ENCODE data around the gene SLC6A18. TPM values are rescaled to one million over a fixed set of nuclear protein-coding genes. Genes with fewer than 3 reads are reported as not detected.
"Not testable (repeated sequence)": the region's sequence is repeated elsewhere in the genome, so short reads cannot be mapped to it uniquely, and the experiment has no call there.

The SLC6A18 gene
- total RNA-seq, 2 donors from 2014 or later: not detected

GRCh38 chr5:1220351-1220750, 4.8 kb upstream of the SLC6A18 start:
- DNase-seq (ENCODE audit: low spot score) (no peak), ATAC-seq (no peak)
- no peaks in the 10 kb centered on the region for H3K9me3 Mint-ChIP-seq
- H3K27me3 Mint-ChIP-seq: peaks cover 0 to 2% of the 10 kb centered on the region in 2 donors
- no peaks in the 10 kb centered on the region for H3K4me1 Mint-ChIP-seq (ENCODE audit: low read depth in 2 of 2)
- no peak overlapping the region for H3K27ac Mint-ChIP-seq
- no peaks in the 10 kb centered on the region for H3K36me3 Mint-ChIP-seq
- H3K4me3 Mint-ChIP-seq: no peak overlapping the region

GRCh38 chr5:1220831-1221230, 4.3 kb upstream of the SLC6A18 start:
- ATAC-seq (no peak), DNase-seq (ENCODE audit: low spot score) (no peak)
- no peaks in the 10 kb centered on the region for H3K36me3 Mint-ChIP-seq
- H3K9me3 Mint-ChIP-seq: no peaks in the 10 kb centered on the region
- H3K27ac Mint-ChIP-seq: no peak overlapping the region
- no peaks in the 10 kb centered on the region for H3K4me1 Mint-ChIP-seq (ENCODE audit: low read depth in 2 of 2)
- H3K4me3 Mint-ChIP-seq: no peak overlapping the region
- peaks cover 0 to 2% of the 10 kb centered on the region in 2 donors for H3K27me3 Mint-ChIP-seq

GRCh38 chr5:1221721-1222120, 3.5 kb upstream of the SLC6A18 start:
- ATAC-seq: no peak
- H3K4me1 Mint-ChIP-seq (ENCODE audit: low read depth in 2 of 2): no peaks in the 10 kb centered on the region
- H3K27ac Mint-ChIP-seq: no peak overlapping the region
- no peak for DNase-seq (ENCODE audit: low spot score)
- H3K27me3 Mint-ChIP-seq: peaks cover 0 to 2% of the 10 kb centered on the region in 2 donors
- no peaks in the 10 kb centered on the region for H3K9me3 Mint-ChIP-seq
- no peaks in the 10 kb centered on the region for H3K36me3 Mint-ChIP-seq
- no peak overlapping the region for H3K4me3 Mint-ChIP-seq

- Mint-ChIP-seq H3K27ac (no peak overlapping the region), H3K4me3 (no peak overlapping the region), H3K27me3 (peaks cover 2% of the 10 kb centered on the region in 2 donors), H3K9me3 (no peaks in the 10 kb centered on the region), H3K4me1 (ENCODE audit: low read depth in 2 of 2) (peaks cover 0 to 2% of the 10 kb centered on the region in 2 donors), H3K36me3 (no peaks in the 10 kb centered on the region)
- ATAC-seq (no peak), DNase-seq (ENCODE audit: low spot score) (no peak)
Observed at GRCh38 chr5:1222147-1222546, 3.0 kb upstream of the SLC6A18 start.

- H3K36me3 Mint-ChIP-seq: no peaks in the 10 kb centered on the region
- DNase-seq (ENCODE audit: low spot score) (no peak), ATAC-seq (no peak)
- H3K9me3 Mint-ChIP-seq: no peaks in the 10 kb centered on the region
- H3K27me3 Mint-ChIP-seq: peaks cover 6 to 8% of the 10 kb centered on the region in 2 donors
- no peak overlapping the region for H3K4me3 Mint-ChIP-seq
- H3K4me1 Mint-ChIP-seq (ENCODE audit: low read depth in 2 of 2): peaks cover 5 to 8% of the 10 kb centered on the region in 2 donors
- no peak overlapping the region for H3K27ac Mint-ChIP-seq
Observed at GRCh38 chr5:1222621-1223277, 2.4 kb upstream of the SLC6A18 start.

- peaks cover 5 to 13% of the 10 kb centered on the region in 2 donors for H3K4me1 Mint-ChIP-seq (ENCODE audit: low read depth in 2 of 2)
- H3K4me3 Mint-ChIP-seq: no peak overlapping the region
- DNase-seq (ENCODE audit: low spot score): no peak
- no peaks in the 10 kb centered on the region for H3K9me3 Mint-ChIP-seq
- no peak overlapping the region for H3K27ac Mint-ChIP-seq
- no peaks in the 10 kb centered on the region for H3K36me3 Mint-ChIP-seq
- H3K27me3 Mint-ChIP-seq: peaks cover 9 to 11% of the 10 kb centered on the region in 2 donors
- ATAC-seq: no peak
Observed at GRCh38 chr5:1223278-1223670, 1.9 kb upstream of the SLC6A18 start.

GRCh38 chr5:1224631-1225030, 550 bp upstream of the SLC6A18 start:
- H3K27ac Mint-ChIP-seq: no peak overlapping the region
- peaks cover 11 to 16% of the 10 kb centered on the region in 2 donors for H3K4me1 Mint-ChIP-seq (ENCODE audit: low read depth in 2 of 2)
- no peak for DNase-seq (ENCODE audit: low spot score)

GRCh38 chr5:1226231-1226630, 1.1 kb downstream of the SLC6A18 start:
- Mint-ChIP-seq H3K9me3 (no peaks in the 10 kb centered on the region), H3K4me3 (no peak overlapping the region), H3K36me3 (no peaks in the 10 kb centered on the region), H3K27me3 (peaks cover 22 to 25% of the 10 kb centered on the region in 2 donors), H3K4me1 (ENCODE audit: low read depth in 2 of 2) (peaks cover 11 to 16% of the 10 kb centered on the region in 2 donors), H3K27ac (no peak overlapping the region)
- no peak for ATAC-seq
- DNase-seq (ENCODE audit: low spot score): no peak

More at GRCh38 chr5:1224631-1225030, 550 bp upstream of the SLC6A18 start:
- no peaks in the 10 kb centered on the region for H3K9me3 Mint-ChIP-seq
- H3K4me3 Mint-ChIP-seq: no peak overlapping the region
- ATAC-seq: no peak
- peaks cover 19 to 22% of the 10 kb centered on the region in 2 donors for H3K27me3 Mint-ChIP-seq
- H3K36me3 Mint-ChIP-seq: no peaks in the 10 kb centered on the region

GRCh38 chr5:1226839-1227581, 1.8 kb downstream of the SLC6A18 start:
- H3K27me3 Mint-ChIP-seq: peaks cover 22 to 25% of the 10 kb centered on the region in 2 donors
- ATAC-seq (no peak), DNase-seq (ENCODE audit: low spot score) (no peak)
- no peaks in the 10 kb centered on the region for H3K36me3 Mint-ChIP-seq
- H3K9me3 Mint-ChIP-seq: no peaks in the 10 kb centered on the region
- H3K4me3 Mint-ChIP-seq: no peak overlapping the region
- H3K27ac Mint-ChIP-seq: no peak overlapping the region
- peaks cover 11 to 16% of the 10 kb centered on the region in 2 donors for H3K4me1 Mint-ChIP-seq (ENCODE audit: low read depth in 2 of 2)

GRCh38 chr5:1227667-1228066, 2.5 kb downstream of the SLC6A18 start:
- Mint-ChIP-seq H3K4me1 (ENCODE audit: low read depth in 2 of 2) (peaks cover 11 to 16% of the 10 kb centered on the region in 2 donors), H3K4me3 (no peak overlapping the region), H3K9me3 (no peaks in the 10 kb centered on the region), H3K36me3 (no peaks in the 10 kb centered on the region), H3K27ac (no peak overlapping the region), H3K27me3 (peaks cover 22 to 25% of the 10 kb centered on the region in 2 donors)
- ATAC-seq (peak in 1 of 2 donors; percentile 46), DNase-seq (ENCODE audit: low spot score) (no peak)

- Mint-ChIP-seq H3K27me3 (peaks cover 22 to 25% of the 10 kb centered on the region in 2 donors), H3K9me3 (no peaks in the 10 kb centered on the region), H3K27ac (peak overlapping the region in 1 of 2 donors; percentile 37), H3K36me3 (no peaks in the 10 kb centered on the region), H3K4me1 (ENCODE audit: low read depth in 2 of 2) (peaks cover 11 to 16% of the 10 kb centered on the region in 2 donors), H3K4me3 (no peak overlapping the region)
- ATAC-seq: no peak
- DNase-seq (ENCODE audit: low spot score): no peak
Observed at GRCh38 chr5:1228120-1228519, 2.9 kb downstream of the SLC6A18 start.

- Mint-ChIP-seq H3K27me3 (peaks cover 22 to 25% of the 10 kb centered on the region in 2 donors), H3K4me1 (ENCODE audit: low read depth in 2 of 2) (peaks cover 11 to 16% of the 10 kb centered on the region in 2 donors)
- ATAC-seq; H3K4me3 Mint-ChIP-seq; DNase-seq (ENCODE audit: low spot score); H3K27ac Mint-ChIP-seq; H3K9me3 Mint-ChIP-seq; H3K36me3 Mint-ChIP-seq: not testable (repeated sequence)
Observed at GRCh38 chr5:1229023-1229422, 3.8 kb downstream of the SLC6A18 start.

- H3K36me3 Mint-ChIP-seq: no peaks in the 10 kb centered on the region
Observed at GRCh38 chr5:1229822-1230221, 4.6 kb downstream of the SLC6A18 start.

GRCh38 chr5:1230551-1230950, 5.4 kb downstream of the SLC6A18 start:
- no peak for ATAC-seq
- Mint-ChIP-seq H3K4me1 (ENCODE audit: low read depth in 2 of 2) (peaks cover 11 to 16% of the 10 kb centered on the region in 2 donors), H3K27ac (no peak overlapping the region), H3K9me3 (no peaks in the 10 kb centered on the region), H3K27me3 (peaks cover 22 to 25% of the 10 kb centered on the region in 2 donors), H3K36me3 (peaks cover under 1% of the 10 kb centered on the region), H3K4me3 (no peak overlapping the region)
- no peak for DNase-seq (ENCODE audit: low spot score)

More at GRCh38 chr5:1229822-1230221, 4.6 kb downstream of the SLC6A18 start:
- DNase-seq (ENCODE audit: low spot score) (no peak), ATAC-seq (peak in 1 of 2 donors; percentile 41)
- H3K27ac Mint-ChIP-seq: no peak overlapping the region
- peaks cover 22 to 25% of the 10 kb centered on the region in 2 donors for H3K27me3 Mint-ChIP-seq
- H3K4me3 Mint-ChIP-seq: no peak overlapping the region
- H3K9me3 Mint-ChIP-seq: no peaks in the 10 kb centered on the region
- peaks cover 11 to 16% of the 10 kb centered on the region in 2 donors for H3K4me1 Mint-ChIP-seq (ENCODE audit: low read depth in 2 of 2)

All from natural killer cell treated with Interleukin-12 subunit alpha and Interleukin-12 subunit beta and Interleukin-15 and Interleukin-18, amount 100 ng/mL, for 72 hours (primary cell).